ENCODE data around the gene G3BP1.
"Not testable (repeated sequence)": the region's sequence is repeated elsewhere in the genome, so short reads cannot be mapped to it uniquely, and the experiment has no call there.

The G3BP1 gene

DNA sequence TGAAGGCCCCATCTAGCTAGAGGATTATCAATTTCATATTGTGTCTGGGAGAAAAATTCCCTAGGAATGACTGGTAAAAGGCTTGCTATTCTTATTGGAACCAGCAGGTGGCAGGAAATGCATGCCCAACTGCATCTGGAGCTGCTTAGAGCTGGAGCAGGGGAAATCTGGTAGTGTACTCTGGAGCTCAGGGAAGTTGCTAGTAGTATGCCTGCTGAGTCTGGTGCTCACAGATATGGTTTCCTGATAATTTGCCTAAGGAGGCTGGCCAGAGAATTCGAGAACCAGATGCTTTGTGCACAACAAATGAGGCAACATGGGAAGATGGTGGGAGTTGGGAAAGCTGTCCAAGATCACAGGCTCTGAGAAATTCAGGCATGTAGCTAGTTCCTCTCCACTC, 53.7 kb downstream of the G3BP1 start:
- Histone ChIP-seq H3K36me3 (ENCODE audit: insufficient read depth, low read depth, low read length) (peaks cover 15% of the 10 kb centered on the region), H3K9ac (ENCODE audit: low read depth, low read length) (no peak overlapping the region), H3K27ac (ENCODE audit: low read length) (no peak overlapping the region), H3K27me3 (ENCODE audit: insufficient read depth, low read length) (no peaks in the 10 kb centered on the region), H3K9me3 (ENCODE audit: insufficient read depth, low read depth, low read length) (peaks cover 2% of the 10 kb centered on the region; the same call in 1 of the 2 replicates), H3K4me1 (ENCODE audit: insufficient read depth, low read length) (peaks cover 2% of the 10 kb centered on the region; the same call in 1 of the 2 replicates), H3K4me3 (ENCODE audit: low read length) (no peak overlapping the region)

DNA sequence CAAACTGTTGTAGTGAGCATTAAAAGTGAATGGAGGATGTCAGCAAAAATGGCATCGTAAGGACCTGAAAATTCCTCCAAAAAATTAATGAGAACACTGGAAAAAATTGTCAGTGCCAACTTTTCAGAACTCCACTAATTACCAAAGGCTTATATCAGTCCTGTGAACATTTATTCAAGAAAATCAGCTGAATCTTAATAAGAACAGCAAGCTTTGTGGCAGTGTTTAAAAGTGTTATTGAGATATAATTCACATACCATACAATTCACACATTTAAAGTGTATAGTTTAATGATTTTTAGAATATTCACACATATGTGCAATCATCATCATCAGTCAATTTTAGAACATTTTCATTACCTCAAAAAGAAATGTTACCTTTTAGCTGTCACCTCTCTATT, 57.6 kb downstream of the G3BP1 start:
- Histone ChIP-seq H3K36me3 (ENCODE audit: insufficient read depth, low read depth, low read length) (peaks cover 19% of the 10 kb centered on the region), H3K4me1 (ENCODE audit: insufficient read depth, low read length) (peaks cover 2% of the 10 kb centered on the region; the same call in 1 of the 2 replicates), H3K27ac (ENCODE audit: low read length) (no peak overlapping the region)

DNA sequence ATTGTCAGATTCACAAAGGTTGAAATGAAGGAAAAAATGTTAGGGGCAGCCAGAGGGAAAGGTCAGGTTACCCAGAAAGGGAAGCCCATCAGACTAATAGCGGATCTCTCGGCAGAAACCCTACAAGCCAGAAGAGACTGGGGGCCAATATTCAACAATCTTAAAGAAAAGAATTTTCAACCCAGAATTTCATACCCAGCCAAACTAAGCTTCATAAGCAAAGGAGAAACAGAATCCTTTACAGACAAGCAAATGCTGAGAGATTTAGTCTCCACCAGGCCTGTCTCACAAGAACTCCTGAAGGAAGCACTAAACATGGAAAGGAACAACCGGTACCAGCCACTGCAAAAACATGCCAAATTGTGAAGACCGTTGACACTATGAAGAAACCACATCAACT, 61.1 kb downstream of the G3BP1 start:
- H3K27ac ChIP-seq (ENCODE audit: low read length); H3K36me3 ChIP-seq (ENCODE audit: insufficient read depth, low read depth, low read length); H3K9ac ChIP-seq (ENCODE audit: low read depth, low read length); H3K4me3 ChIP-seq (ENCODE audit: low read length); H3K27me3 ChIP-seq (ENCODE audit: insufficient read depth, low read length); H3K4me1 ChIP-seq (ENCODE audit: insufficient read depth, low read length): not testable (repeated sequence)
- H3K9me3 ChIP-seq (ENCODE audit: insufficient read depth, low read depth, low read length), result peaks cover 28% of the 10 kb centered on the region

More for the DNA sequence above, 57.6 kb downstream of the G3BP1 start:
- H3K9ac ChIP-seq (ENCODE audit: low read depth, low read length), result no peak overlapping the region
- peaks cover 28% of the 10 kb centered on the region for H3K9me3 ChIP-seq (ENCODE audit: insufficient read depth, low read depth, low read length)
- no peak overlapping the region for H3K4me3 ChIP-seq (ENCODE audit: low read length)
- H3K27me3 ChIP-seq (ENCODE audit: insufficient read depth, low read length), result no peaks in the 10 kb centered on the region

DNA sequence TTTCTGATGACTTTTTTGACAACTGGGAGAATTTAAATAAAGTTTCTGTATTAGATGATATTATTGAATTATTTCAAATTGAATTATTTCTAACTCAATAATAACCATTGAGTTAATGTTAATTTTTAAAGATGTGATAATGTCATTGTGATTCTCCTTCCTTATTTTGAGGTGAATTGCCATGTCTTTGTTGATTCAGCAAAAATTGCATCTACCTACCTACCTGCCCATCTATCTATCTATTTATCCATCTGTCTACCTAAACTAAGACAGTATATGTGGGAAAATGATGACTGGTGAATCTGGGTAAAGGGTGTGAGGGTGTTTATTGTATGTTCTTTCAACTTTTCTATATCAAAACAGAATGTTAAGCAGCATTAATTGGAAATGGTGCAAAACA, 75.0 kb downstream of the G3BP1 start:
- H3K9me3 ChIP-seq (ENCODE audit: insufficient read depth, low read depth, low read length), result no peaks in the 10 kb centered on the region
- no peaks in the 10 kb centered on the region for H3K4me1 ChIP-seq (ENCODE audit: insufficient read depth, low read length)
- no peak overlapping the region for H3K9ac ChIP-seq (ENCODE audit: low read depth, low read length)
- no peaks in the 10 kb centered on the region for H3K36me3 ChIP-seq (ENCODE audit: insufficient read depth, low read depth, low read length)
- no peak overlapping the region for H3K27ac ChIP-seq (ENCODE audit: low read length)
- H3K4me3 ChIP-seq (ENCODE audit: low read length), result no peak overlapping the region
- H3K27me3 ChIP-seq (ENCODE audit: insufficient read depth, low read length), result no peaks in the 10 kb centered on the region

DNA sequence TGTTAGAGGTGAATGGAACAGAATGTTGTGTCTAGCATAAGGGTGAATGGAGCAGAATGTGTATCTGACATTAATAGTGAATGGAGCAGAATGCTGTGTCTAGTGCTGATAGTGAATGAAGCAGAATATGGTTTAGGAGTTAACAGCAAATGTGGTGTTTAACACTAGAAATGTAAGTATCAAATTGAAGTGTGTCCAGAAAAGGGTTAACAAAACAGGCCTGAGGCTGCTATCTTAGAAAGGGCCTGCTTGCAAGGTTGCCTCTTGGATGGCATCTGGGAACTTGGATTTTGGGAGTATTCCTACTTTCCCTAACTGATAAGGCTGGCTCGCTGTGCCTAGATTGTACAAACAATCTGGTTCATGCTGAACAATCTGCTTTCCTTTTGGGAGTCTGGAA, 76.1 kb downstream of the G3BP1 start:
- no peaks in the 10 kb centered on the region for H3K36me3 ChIP-seq (ENCODE audit: insufficient read depth, low read depth, low read length)
- H3K9ac ChIP-seq (ENCODE audit: low read depth, low read length), result no peak overlapping the region
- no peak overlapping the region for H3K27ac ChIP-seq (ENCODE audit: low read length)
- H3K4me1 ChIP-seq (ENCODE audit: insufficient read depth, low read length), result no peaks in the 10 kb centered on the region
- H3K4me3 ChIP-seq (ENCODE audit: low read length), result no peak overlapping the region
- H3K27me3 ChIP-seq (ENCODE audit: insufficient read depth, low read length), result no peaks in the 10 kb centered on the region
- H3K9me3 ChIP-seq (ENCODE audit: insufficient read depth, low read depth, low read length), result no peaks in the 10 kb centered on the region

DNA sequence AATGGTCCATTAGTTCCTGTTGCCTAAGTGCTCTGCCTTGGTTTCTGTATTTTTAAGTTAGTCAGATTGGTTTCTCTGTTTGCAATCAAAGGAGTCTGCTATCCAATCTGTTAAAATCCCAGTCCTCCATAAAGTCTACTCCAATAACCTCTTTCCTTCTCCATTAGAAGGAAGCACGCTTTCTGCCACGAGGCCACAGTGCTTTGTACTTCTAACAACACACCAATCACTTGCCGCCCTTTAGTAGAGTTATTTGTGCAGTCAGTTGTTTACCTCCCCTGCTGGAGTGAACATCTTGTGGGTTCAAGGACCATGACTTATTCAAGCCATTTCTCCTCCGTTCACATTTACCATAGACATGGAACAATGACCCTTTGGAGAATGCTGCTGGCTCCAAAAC, 83.9 kb downstream of the G3BP1 start:
- no peaks in the 10 kb centered on the region for H3K27me3 ChIP-seq (ENCODE audit: insufficient read depth, low read length)
- no peak overlapping the region for H3K27ac ChIP-seq (ENCODE audit: low read length)
- H3K4me3 ChIP-seq (ENCODE audit: low read length), result no peak overlapping the region

DNA sequence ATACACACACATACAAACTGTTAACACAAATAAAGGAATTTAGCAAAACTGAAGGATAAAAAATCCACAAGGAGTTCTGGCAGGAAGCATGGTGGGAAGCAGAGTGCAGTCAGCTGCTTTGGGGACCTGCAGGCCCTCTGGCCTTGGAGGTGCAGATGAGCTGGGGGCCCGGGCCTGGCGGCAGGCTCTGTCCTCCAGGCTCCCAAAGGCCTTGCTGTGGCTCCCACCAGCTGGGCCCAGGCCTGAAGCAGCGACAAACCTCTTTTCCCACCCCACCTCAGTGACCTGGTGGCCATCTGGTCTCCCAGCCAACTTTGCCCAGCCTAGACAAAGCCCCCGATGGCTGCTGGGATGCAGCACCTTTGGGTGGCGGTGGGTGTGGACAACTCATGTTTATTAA, 85.1 kb downstream of the G3BP1 start:
- Histone ChIP-seq H3K9me3 (ENCODE audit: insufficient read depth, low read depth, low read length) (no peaks in the 10 kb centered on the region), H3K27me3 (ENCODE audit: insufficient read depth, low read length) (no peaks in the 10 kb centered on the region), H3K9ac (ENCODE audit: low read depth, low read length) (no peak overlapping the region), H3K36me3 (ENCODE audit: insufficient read depth, low read depth, low read length) (no peaks in the 10 kb centered on the region), H3K4me1 (ENCODE audit: insufficient read depth, low read length) (no peaks in the 10 kb centered on the region), H3K27ac (ENCODE audit: low read length) (no peak overlapping the region), H3K4me3 (ENCODE audit: low read length) (no peak overlapping the region)

More for the DNA sequence above, 83.9 kb downstream of the G3BP1 start:
- Histone ChIP-seq H3K36me3 (ENCODE audit: insufficient read depth, low read depth, low read length) (no peaks in the 10 kb centered on the region), H3K9me3 (ENCODE audit: insufficient read depth, low read depth, low read length) (no peaks in the 10 kb centered on the region), H3K4me1 (ENCODE audit: insufficient read depth, low read length) (no peaks in the 10 kb centered on the region), H3K9ac (ENCODE audit: low read depth, low read length) (no peak overlapping the region)

DNA sequence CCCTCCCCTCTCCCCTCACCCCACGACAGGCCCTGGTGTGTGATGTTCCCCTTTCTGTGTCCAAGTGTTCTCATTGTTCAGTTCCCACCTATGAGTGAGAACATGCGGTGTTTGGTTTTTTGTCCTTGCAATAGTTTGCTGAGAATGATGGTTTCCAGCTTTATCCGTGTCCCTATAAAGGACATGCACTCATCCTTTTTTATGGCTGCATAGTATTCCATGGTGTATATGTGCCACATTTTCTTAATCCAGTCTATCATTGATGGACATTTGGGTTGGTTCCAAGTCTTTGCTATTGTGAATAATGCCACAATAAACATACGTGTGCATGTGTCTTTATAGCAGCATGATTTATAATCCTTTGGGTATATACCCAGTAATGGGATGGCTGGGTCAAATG, 89.1 kb downstream of the G3BP1 start:
- not testable (repeated sequence) for H3K9me3 ChIP-seq (ENCODE audit: insufficient read depth, low read depth, low read length); H3K27ac ChIP-seq (ENCODE audit: low read length); H3K27me3 ChIP-seq (ENCODE audit: insufficient read depth, low read length); H3K36me3 ChIP-seq (ENCODE audit: insufficient read depth, low read depth, low read length); H3K4me1 ChIP-seq (ENCODE audit: insufficient read depth, low read length); H3K9ac ChIP-seq (ENCODE audit: low read depth, low read length); H3K4me3 ChIP-seq (ENCODE audit: low read length)

All from iPS-20b (cell line).